Suprapubic skin (tissue), 4 donors: ENCODE data around the gene TCF12. TPM values are rescaled to one million over a fixed set of nuclear protein-coding genes. Genes with fewer than 3 reads are reported as not detected.

Experiments
- DNase-seq, 2 donors: peaks; one replicate each; pipeline ENCODE4 v3.0.0-alpha.2; 2019; ENCODE audit warnings: low spot score in 2 of 2
- H3K27ac ChIP-seq: fragments of 200-600 bp; sonication (generic); one replicate; pipeline ENCODE4 v1.5.1; 2019
- H3K27me3 ChIP-seq: fragments of 200-600 bp; sonication (generic); one replicate; pipeline ENCODE4 v1.5.1; 2019
- H3K36me3 ChIP-seq: fragments of 200-600 bp; sonication (generic); one replicate; pipeline ENCODE4 v1.5.1; 2019
- H3K4me1 ChIP-seq: fragments of 200-600 bp; sonication (generic); one replicate; pipeline ENCODE4 v1.5.1; 2019
- H3K4me3 ChIP-seq: fragments of 200-600 bp; sonication (generic); one replicate; pipeline ENCODE4 v1.5.1; 2019; ENCODE audit warnings: mild to moderate bottlenecking
- H3K9me3 ChIP-seq: fragments of 200-600 bp; sonication (generic); one replicate; pipeline ENCODE4 v1.5.1; 2019
- CTCF ChIP-seq, 2 donors: fragments of 200-600 bp in 1 of 2; fragments of 450-650 bp in 1 of 2; sonication (generic) in 1 of 2; IDR thresholded peaks; one replicate each; pipeline ENCODE4 v1.5.1; 2016 to 2019; ENCODE audit warnings: antibody characterized with exemption in 2 of 2, mild to moderate bottlenecking in 1 of 2, moderate library complexity in 1 of 2
- EP300 ChIP-seq: sonication (generic); formaldehyde crosslinking; IDR thresholded peaks from one replicate; pipeline ENCODE4 v1.6.1; 2017; ENCODE audit warnings: antibody characterized with exemption
- POLR2A ChIP-seq, 2 donors: fragments of 450-650 bp; IDR thresholded peaks; one replicate each; pipeline ENCODE4 v1.6.1; 2017; ENCODE audit warnings: antibody characterized with exemption in 2 of 2, mild to moderate bottlenecking in 2 of 2, moderate library complexity in 2 of 2
- POLR2AphosphoS5 ChIP-seq, 3 donors: sonication (generic); formaldehyde crosslinking; IDR thresholded peaks; one replicate each; pipeline ENCODE4 v1.6.1; 2017; ENCODE audit warnings: antibody characterized with exemption in 3 of 3
- WGBS: methylation state at CpG from one replicate; pipeline ENCODE4 v1.1.5; 2018; 5-methylcytosine and 5-hydroxymethylcytosine counted together
- total RNA-seq, 4 donors: library from RNA; depleted of rRNA; stranded (reverse); fragments of >200 nt; gene quantifications; one replicate each; pipeline ENCODE4 v1.1.0, GENCODE V29; 2016

The TCF12 gene
- total RNA-seq, 4 donors from 2014 or later: 91.3 to 118 (median 105) TPM

- H3K4me1 ChIP-seq: peaks cover 23% of the 10 kb centered on the region
- no peak overlapping the region for H3K4me3 ChIP-seq
- DNase-seq: no peak
- no peak overlapping the region for H3K27ac ChIP-seq
- WGBS: 93% methylated on average over 2 of the region's 2 CpGs
- H3K36me3 ChIP-seq: no peaks in the 10 kb centered on the region
- no peaks in the 10 kb centered on the region for H3K27me3 ChIP-seq
- no peaks in the 10 kb centered on the region for H3K9me3 ChIP-seq
- TF ChIP-seq POLR2AphosphoS5 (IDR thresholded peaks at IDR 0.05) (no peak), POLR2A (IDR thresholded peaks at IDR 0.05) (no peak), EP300 (no peak), CTCF (IDR thresholded peaks at IDR 0.05) (no peak)
These were observed 140.7 kb downstream of the TCF12 start for GRCh38 chr15:57059026-57059660.

GRCh38 chr15:57060799-57061198, 142.4 kb downstream of the TCF12 start:
- WGBS: 30% methylated on average over 2 of the region's 2 CpGs
- no peak overlapping the region for H3K27ac ChIP-seq
- H3K4me1 ChIP-seq: peaks cover 19% of the 10 kb centered on the region
- H3K9me3 ChIP-seq: no peaks in the 10 kb centered on the region
- no peak overlapping the region for H3K4me3 ChIP-seq
- no peaks in the 10 kb centered on the region for H3K27me3 ChIP-seq
- H3K36me3 ChIP-seq: no peaks in the 10 kb centered on the region
- no peak for TF ChIP-seq POLR2AphosphoS5 (IDR thresholded peaks at IDR 0.05)
- TF ChIP-seq CTCF (IDR thresholded peaks at IDR 0.05): no peak
- TF ChIP-seq EP300: no peak
- TF ChIP-seq POLR2A (IDR thresholded peaks at IDR 0.05): no peak
- DNase-seq: no peak

- WGBS: 95% methylated on average over 2 of the region's 2 CpGs
- Histone ChIP-seq H3K27me3 (no peaks in the 10 kb centered on the region), H3K9me3 (no peaks in the 10 kb centered on the region), H3K36me3 (no peaks in the 10 kb centered on the region), H3K4me1 (peaks cover 19% of the 10 kb centered on the region), H3K4me3 (no peak overlapping the region), H3K27ac (no peak overlapping the region)
- no peak for DNase-seq
- no peak for TF ChIP-seq POLR2A (IDR thresholded peaks at IDR 0.05)
- no peak for TF ChIP-seq EP300
- TF ChIP-seq CTCF (IDR thresholded peaks at IDR 0.05): no peak
- no peak for TF ChIP-seq POLR2AphosphoS5 (IDR thresholded peaks at IDR 0.05)
These were observed 142.8 kb downstream of the TCF12 start for GRCh38 chr15:57061281-57061680.

GRCh38 chr15:57061696-57062095, 143.3 kb downstream of the TCF12 start:
- DNase-seq: no peak
- 91% methylated on average over 2 of the region's 2 CpGs for WGBS
- TF ChIP-seq POLR2AphosphoS5 (IDR thresholded peaks at IDR 0.05) (no peak), POLR2A (IDR thresholded peaks at IDR 0.05) (no peak), EP300 (no peak), CTCF (IDR thresholded peaks at IDR 0.05) (no peak)

GRCh38 chr15:57064033-57064432, 145.6 kb downstream of the TCF12 start:
- no peak for DNase-seq
- H3K36me3 ChIP-seq: no peaks in the 10 kb centered on the region

More at GRCh38 chr15:57061696-57062095, 143.3 kb downstream of the TCF12 start:
- Histone ChIP-seq H3K4me1 (peaks cover 19% of the 10 kb centered on the region), H3K4me3 (no peak overlapping the region), H3K9me3 (no peaks in the 10 kb centered on the region), H3K36me3 (no peaks in the 10 kb centered on the region), H3K27ac (no peak overlapping the region), H3K27me3 (no peaks in the 10 kb centered on the region)

More at GRCh38 chr15:57064033-57064432, 145.6 kb downstream of the TCF12 start:
- Histone ChIP-seq H3K27ac (no peak overlapping the region), H3K9me3 (no peaks in the 10 kb centered on the region), H3K27me3 (no peaks in the 10 kb centered on the region), H3K4me1 (peaks cover 4% of the 10 kb centered on the region), H3K4me3 (no peak overlapping the region)
- TF ChIP-seq POLR2A (IDR thresholded peaks at IDR 0.05) (no peak), CTCF (IDR thresholded peaks at IDR 0.05) (no peak), EP300 (no peak), POLR2AphosphoS5 (IDR thresholded peaks at IDR 0.05) (no peak)
